ENCODE data around the gene CACHD1.

Gene CACHD1

GRCh38 chr1:64474133-64474532 lies 4.2 kb downstream of the CACHD1 start:
- no peak for DNase-seq

- no peak for DNase-seq
Measured at GRCh38 chr1:64474665-64475439, 4.9 kb downstream of the CACHD1 start.

- DNase-seq: no peak
Measured at GRCh38 chr1:64476251-64476952, 6.5 kb downstream of the CACHD1 start.

GRCh38 chr1:64478594-64479470 lies 8.9 kb downstream of the CACHD1 start:
- DNase-seq: no peak

- no peak for DNase-seq
Measured at GRCh38 chr1:64479874-64480273, 9.9 kb downstream of the CACHD1 start.

- DNase-seq: no peak
Measured at GRCh38 chr1:64480999-64481772, 11.3 kb downstream of the CACHD1 start.

GRCh38 chr1:64482128-64482527 lies 12.2 kb downstream of the CACHD1 start:
- DNase-seq: no peak

GRCh38 chr1:64482720-64483119 lies 12.8 kb downstream of the CACHD1 start:
- DNase-seq: no peak

GRCh38 chr1:64483731-64484414 lies 13.9 kb downstream of the CACHD1 start:
- no peak for DNase-seq

GRCh38 chr1:64484651-64485050 lies 14.7 kb downstream of the CACHD1 start:
- no peak for DNase-seq

GRCh38 chr1:64486193-64486592 lies 16.3 kb downstream of the CACHD1 start:
- DNase-seq: no peak

GRCh38 chr1:64487061-64487460 lies 17.1 kb downstream of the CACHD1 start:
- no peak for DNase-seq

- no peak for DNase-seq
Measured at GRCh38 chr1:64488862-64489261, 18.9 kb downstream of the CACHD1 start.

GRCh38 chr1:64489707-64490106 lies 19.8 kb downstream of the CACHD1 start:
- DNase-seq: no peak

GRCh38 chr1:64490213-64490818 lies 20.4 kb downstream of the CACHD1 start:
- no peak for DNase-seq

GRCh38 chr1:64492424-64492823 lies 22.5 kb downstream of the CACHD1 start:
- DNase-seq: no peak

GRCh38 chr1:64493831-64494230 lies 23.9 kb downstream of the CACHD1 start:
- no peak for DNase-seq

GRCh38 chr1:64494659-64495058 lies 24.7 kb downstream of the CACHD1 start:
- DNase-seq: no peak

GRCh38 chr1:64495878-64496277 lies 25.9 kb downstream of the CACHD1 start:
- DNase-seq: no peak

GRCh38 chr1:64496606-64497005 lies 26.7 kb downstream of the CACHD1 start:
- DNase-seq: no peak

- no peak for DNase-seq
Measured at GRCh38 chr1:64497088-64497883, 27.4 kb downstream of the CACHD1 start.

Data from NCI-H524 treated with DMSO at 0.1 percent for 48 hours (cell line).